Measurements from ENCODE around the gene PPP6R3.
"Not testable (repeated sequence)": the region's sequence is repeated elsewhere in the genome, so short reads cannot be mapped to it uniquely, and the experiment has no call there.

PPP6R3 gene

GRCh38 chr11:68459886-68460740, 439 bp upstream of the PPP6R3 start:
- peak; percentile 98 for DNase-seq

GRCh38 chr11:68461575-68461917, 994 bp downstream of the PPP6R3 start:
- no peak for DNase-seq

DNA sequence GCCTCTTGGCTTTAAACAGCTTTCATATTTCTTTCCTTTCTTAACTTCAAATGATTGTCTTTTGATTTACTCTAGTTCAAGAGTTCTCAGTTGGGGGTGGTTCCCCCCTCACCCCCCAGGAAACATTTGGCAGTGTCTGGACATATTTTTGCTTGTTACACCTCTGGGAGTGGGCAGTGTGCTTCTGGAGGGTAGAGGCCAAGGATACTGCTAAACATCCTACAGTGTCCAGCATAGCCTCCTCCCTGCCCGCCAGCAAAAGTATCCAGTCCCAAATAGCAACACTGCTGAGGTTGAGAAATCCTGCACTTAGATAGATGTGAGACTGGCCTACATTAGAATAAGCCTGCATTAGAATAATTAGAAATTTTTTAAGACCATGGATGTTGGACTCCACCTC, 3.2 kb downstream of the PPP6R3 start:
- no peak for DNase-seq

DNA sequence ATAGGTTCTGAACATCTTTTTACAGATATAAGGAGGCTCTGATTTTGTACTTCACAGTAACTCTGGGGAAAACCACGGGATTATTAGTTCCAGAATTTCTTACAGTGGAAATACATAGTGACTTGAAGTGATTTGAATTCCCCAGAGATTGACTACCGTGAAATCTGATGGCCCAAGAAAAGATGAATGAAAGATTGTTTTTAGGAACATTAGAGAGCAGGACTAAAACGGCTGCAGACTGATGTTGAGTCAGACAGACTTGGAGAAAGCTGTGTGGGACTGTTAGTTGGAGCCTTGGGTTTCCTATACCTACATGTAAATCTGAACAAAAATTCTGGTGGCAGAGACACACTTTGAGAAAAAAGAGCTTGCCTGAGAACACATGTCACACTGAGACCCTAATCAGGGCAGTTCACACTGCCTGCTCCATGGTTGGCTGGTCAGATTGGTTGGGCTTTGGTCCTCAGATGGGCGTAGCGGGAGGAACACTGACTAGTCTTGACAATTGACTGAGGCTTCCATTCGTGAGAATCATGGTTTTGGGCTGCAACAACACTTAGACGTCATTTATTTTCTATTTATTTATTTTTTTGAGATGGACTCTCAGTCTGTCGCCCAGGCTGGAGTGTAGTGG, 6.8 kb downstream of the PPP6R3 start:
- DNase-seq: no peak

DNA sequence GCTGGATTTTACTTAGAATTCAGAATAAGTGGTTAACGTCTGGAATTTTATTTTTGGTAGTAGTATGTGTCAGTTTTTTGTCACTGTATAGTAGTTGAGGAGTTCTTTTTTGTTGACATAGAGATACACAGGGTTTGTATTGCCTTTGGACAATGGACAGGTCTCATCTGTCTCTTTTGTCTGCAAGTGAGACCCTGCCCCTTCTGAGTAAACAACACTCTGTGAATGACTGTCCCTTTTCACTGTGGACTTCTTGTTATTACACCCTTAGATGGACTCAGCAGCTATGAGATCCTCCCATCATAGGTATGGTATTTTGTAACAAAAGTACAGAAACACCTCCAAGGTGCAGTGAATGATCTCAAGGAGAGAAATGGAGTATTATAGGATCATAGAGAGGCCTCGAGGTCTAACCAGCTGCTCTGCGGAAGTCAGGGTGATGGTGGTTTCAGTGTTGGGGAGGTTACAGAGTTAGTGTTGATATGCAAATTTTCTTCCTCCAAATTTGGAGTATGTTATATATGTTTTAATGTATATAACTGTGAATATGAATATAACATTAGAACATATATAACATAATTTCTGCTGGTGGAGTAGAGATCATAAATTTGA, 7.8 kb downstream of the PPP6R3 start:
- DNase-seq: no peak

- no peak for DNase-seq
Observed at GRCh38 chr11:68469122-68469521, 8.6 kb downstream of the PPP6R3 start.

DNA sequence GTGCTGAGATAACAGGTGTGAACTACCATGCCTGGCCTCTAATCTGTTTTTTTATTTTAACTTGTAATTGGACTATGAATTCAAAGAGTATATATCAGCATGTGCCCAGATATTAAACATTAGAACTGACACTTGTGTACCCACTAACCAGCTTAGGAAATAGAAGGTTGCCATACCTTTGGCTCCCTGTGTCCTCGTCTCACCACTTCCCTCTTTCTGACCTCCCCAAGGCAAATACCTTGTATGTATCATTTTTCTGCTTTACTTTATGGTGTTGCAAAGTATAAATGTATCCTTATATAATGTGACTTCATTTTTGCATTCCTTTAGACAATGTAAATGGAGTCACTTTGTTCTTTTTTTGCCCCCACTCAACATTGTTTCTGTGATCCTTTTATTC, 9.1 kb downstream of the PPP6R3 start:
- DNase-seq: no peak

- DNase-seq: no peak
Observed at GRCh38 chr11:68470304-68470811, 9.8 kb downstream of the PPP6R3 start.

GRCh38 chr11:68471360-68472340, 11.1 kb downstream of the PPP6R3 start:
- DNase-seq: peak; percentile 62

GRCh38 chr11:68472778-68473177, 12.2 kb downstream of the PPP6R3 start:
- no peak for DNase-seq

DNA sequence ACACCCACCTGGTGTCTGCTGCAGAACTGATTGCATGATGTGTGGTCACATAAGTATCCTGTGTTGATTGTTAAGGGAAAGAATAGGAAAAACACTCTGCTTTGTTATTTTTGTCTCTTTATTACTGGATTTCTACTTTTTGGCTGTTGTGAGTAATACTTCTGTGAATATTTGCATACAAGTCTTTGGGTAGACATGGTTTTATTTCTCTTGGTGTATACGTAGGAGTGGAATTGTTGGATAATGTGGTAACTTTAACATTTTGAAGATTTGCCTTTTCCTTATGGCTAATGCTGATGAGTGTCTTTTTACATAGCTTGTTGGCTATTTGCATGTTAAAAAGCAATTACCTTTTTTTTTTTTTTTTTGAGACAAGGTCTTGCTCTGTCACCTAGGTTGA, 13.1 kb downstream of the PPP6R3 start:
- no peak for DNase-seq

GRCh38 chr11:68475626-68476025, 15.1 kb downstream of the PPP6R3 start:
- DNase-seq: not testable (repeated sequence)

DNA sequence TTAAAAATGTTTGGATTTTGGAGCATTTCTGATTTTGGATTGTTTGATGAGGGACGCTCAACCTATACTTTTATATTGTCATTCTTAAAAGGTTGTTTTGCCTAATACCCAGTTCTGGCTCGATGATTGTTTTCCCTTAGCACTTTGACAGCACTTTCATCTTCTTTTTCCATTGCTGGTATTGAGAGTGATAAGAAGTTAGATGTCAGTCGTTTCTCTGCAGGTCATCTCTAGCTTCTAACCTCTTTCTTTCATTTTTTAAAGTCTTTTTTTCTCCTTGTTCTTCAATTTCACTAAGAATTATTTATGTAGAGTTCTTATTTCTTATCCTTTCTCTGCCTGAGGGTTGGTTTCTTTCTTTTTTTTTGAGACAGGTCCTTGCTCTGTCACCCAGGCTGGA, 18.8 kb downstream of the PPP6R3 start:
- no peak for DNase-seq

DNA sequence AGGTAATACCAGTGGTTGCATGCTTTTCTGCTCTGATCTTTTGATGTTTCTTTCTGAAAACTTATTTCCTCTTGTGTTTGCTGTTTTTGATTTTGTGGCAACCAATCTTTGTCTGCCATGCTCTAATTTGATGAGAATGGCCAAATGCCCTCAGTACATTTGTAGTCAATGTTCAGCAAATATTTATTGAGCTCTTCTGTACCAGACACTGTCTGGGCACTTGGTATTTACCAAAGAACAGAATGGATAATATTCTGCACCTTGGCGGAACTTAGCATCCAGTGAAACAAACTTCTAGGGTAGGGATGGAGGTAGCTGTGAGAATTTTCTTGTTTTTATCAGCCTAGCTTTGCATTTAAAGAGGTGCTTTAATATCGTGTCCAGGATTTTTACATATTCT, 19.6 kb downstream of the PPP6R3 start:
- no peak for DNase-seq

DNA sequence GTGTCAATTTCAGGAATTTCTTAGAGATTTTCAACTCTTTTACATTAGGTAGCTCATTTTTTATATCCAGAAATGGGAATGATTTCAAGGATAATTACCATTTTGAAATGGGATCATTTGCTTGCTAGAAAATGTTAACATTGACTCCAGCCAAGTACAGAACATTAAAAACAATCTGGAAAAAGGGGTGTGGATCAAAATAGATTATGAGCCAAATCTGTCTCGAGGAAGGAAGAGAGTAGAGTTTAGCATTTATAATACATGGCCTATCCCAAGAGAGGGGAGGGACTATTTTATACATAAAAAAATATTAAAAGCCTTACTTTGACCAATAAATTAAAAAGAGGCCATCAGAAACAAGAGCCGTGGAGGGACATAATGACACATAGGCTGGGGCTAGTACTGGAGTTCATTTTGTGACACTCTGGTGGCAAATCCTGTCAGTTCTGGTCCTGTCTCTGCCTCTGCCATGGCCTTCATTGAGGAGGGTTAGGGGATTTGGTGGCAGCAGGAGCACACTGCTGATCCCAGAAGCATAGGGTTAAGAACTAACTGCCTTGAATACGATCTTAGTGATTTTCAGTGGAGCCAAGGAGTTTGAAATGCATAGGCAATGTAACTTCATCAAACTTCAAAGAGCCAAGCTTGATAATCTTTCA, 20.4 kb downstream of the PPP6R3 start:
- no peak for DNase-seq

- DNase-seq: no peak
Observed at GRCh38 chr11:68481579-68482240, 21.2 kb downstream of the PPP6R3 start.

DNA sequence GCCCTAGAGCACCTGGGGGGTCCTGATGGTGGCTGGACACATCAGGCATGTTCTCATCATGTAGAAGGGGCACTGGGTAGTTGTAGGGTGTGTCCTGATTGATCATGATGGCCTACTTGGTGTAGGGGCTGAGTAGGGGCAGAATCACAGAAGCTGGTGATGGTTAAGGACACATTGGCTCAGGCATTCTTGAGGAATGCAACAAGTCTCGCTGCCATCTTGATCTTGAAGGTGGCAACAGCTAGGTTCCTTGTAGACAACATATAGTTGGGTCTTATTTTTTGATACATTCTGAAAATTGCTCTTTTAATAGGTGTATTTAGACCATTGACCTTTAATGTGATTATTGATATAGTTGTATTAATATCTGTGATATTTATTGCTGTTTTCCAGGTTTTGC, 28.1 kb downstream of the PPP6R3 start:
- DNase-seq: no peak

- DNase-seq: no peak
Observed at GRCh38 chr11:68495220-68495729, 34.7 kb downstream of the PPP6R3 start.

GRCh38 chr11:68495872-68496271, 35.3 kb downstream of the PPP6R3 start:
- no peak for DNase-seq

- peak; percentile 46 for DNase-seq
Observed at GRCh38 chr11:68497761-68498160, 37.2 kb downstream of the PPP6R3 start.

GRCh38 chr11:68498321-68498720, 37.8 kb downstream of the PPP6R3 start:
- peak; percentile 21 for DNase-seq
